IPS-15b (cell line): ENCODE measurements around the gene TTLL9.

Experiments used
- H3K27me3 ChIP-seq: one replicate; pipeline ENCODE4 v1.6.1; 2013; ENCODE audit warnings: low read length; ENCODE audit not compliant: control insufficient read depth, insufficient read depth
- H3K36me3 ChIP-seq: one replicate; pipeline ENCODE4 v1.6.1; 2013; ENCODE audit warnings: low read length; ENCODE audit not compliant: control insufficient read depth, insufficient read depth
- H3K4me1 ChIP-seq: one replicate; pipeline ENCODE4 v1.6.1; 2013; ENCODE audit warnings: mild to moderate bottlenecking, low read length; ENCODE audit not compliant: control insufficient read depth, insufficient read depth
- H3K4me3 ChIP-seq: one replicate; pipeline ENCODE4 v1.5.1; 2013; ENCODE audit warnings: low read depth, low read length
- H3K9ac ChIP-seq: one replicate; pipeline ENCODE4 v1.6.1; 2013; ENCODE audit warnings: low read depth, mild to moderate bottlenecking, low read length
- H3K9me3 ChIP-seq: one replicate; pipeline ENCODE4 v1.6.1; 2013; ENCODE audit warnings: mild to moderate bottlenecking, low read length; ENCODE audit not compliant: control insufficient read depth, insufficient read depth

Gene TTLL9

GRCh38 chr20:31830406-31830981 is 39.9 kb upstream of the TTLL9 start:
- H3K36me3 ChIP-seq, result no peaks in the 10 kb centered on the region
- H3K27me3 ChIP-seq, result no peaks in the 10 kb centered on the region
- no peak overlapping the region for H3K4me3 ChIP-seq
- no peak overlapping the region for H3K9ac ChIP-seq
- no peaks in the 10 kb centered on the region for H3K4me1 ChIP-seq
- no peaks in the 10 kb centered on the region for H3K9me3 ChIP-seq

- no peaks in the 10 kb centered on the region for H3K36me3 ChIP-seq
- no peaks in the 10 kb centered on the region for H3K9me3 ChIP-seq
- H3K4me3 ChIP-seq, result no peak overlapping the region
- H3K9ac ChIP-seq, result no peak overlapping the region
- H3K27me3 ChIP-seq, result no peaks in the 10 kb centered on the region
- H3K4me1 ChIP-seq, result peaks cover under 1% of the 10 kb centered on the region
These were observed 39.2 kb upstream of the TTLL9 start for GRCh38 chr20:31831211-31831610.

- Histone ChIP-seq H3K36me3 (no peaks in the 10 kb centered on the region), H3K9me3 (no peaks in the 10 kb centered on the region), H3K4me3 (no peak overlapping the region), H3K27me3 (no peaks in the 10 kb centered on the region), H3K9ac (no peak overlapping the region), H3K4me1 (peaks cover 3% of the 10 kb centered on the region)
These were observed 38.6 kb upstream of the TTLL9 start for GRCh38 chr20:31831771-31832306.

- H3K9ac ChIP-seq, result peak overlapping the region; percentile 12
- no peak overlapping the region for H3K4me3 ChIP-seq
- H3K27me3 ChIP-seq, result no peaks in the 10 kb centered on the region
- H3K9me3 ChIP-seq, result no peaks in the 10 kb centered on the region
- peaks cover 3% of the 10 kb centered on the region for H3K4me1 ChIP-seq
- H3K36me3 ChIP-seq, result no peaks in the 10 kb centered on the region
These were observed 37.1 kb upstream of the TTLL9 start for GRCh38 chr20:31833130-31833930.

- no peaks in the 10 kb centered on the region for H3K27me3 ChIP-seq
- H3K9me3 ChIP-seq, result no peaks in the 10 kb centered on the region
- no peaks in the 10 kb centered on the region for H3K36me3 ChIP-seq
- H3K4me3 ChIP-seq, result no peak overlapping the region
- H3K9ac ChIP-seq, result peak overlapping the region; percentile 12
- peaks cover 3% of the 10 kb centered on the region for H3K4me1 ChIP-seq
These were observed 36.4 kb upstream of the TTLL9 start for GRCh38 chr20:31833931-31834521.

GRCh38 chr20:31835554-31835953 is 34.9 kb upstream of the TTLL9 start:
- Histone ChIP-seq H3K36me3 (no peaks in the 10 kb centered on the region), H3K4me3 (no peak overlapping the region), H3K9ac (no peak overlapping the region), H3K4me1 (peaks cover 3% of the 10 kb centered on the region), H3K27me3 (no peaks in the 10 kb centered on the region), H3K9me3 (no peaks in the 10 kb centered on the region)

GRCh38 chr20:31835977-31836852 is 34.2 kb upstream of the TTLL9 start:
- no peaks in the 10 kb centered on the region for H3K27me3 ChIP-seq
- peaks cover 3% of the 10 kb centered on the region for H3K4me1 ChIP-seq
- H3K36me3 ChIP-seq, result no peaks in the 10 kb centered on the region
- no peak overlapping the region for H3K9ac ChIP-seq
- H3K9me3 ChIP-seq, result no peaks in the 10 kb centered on the region
- no peak overlapping the region for H3K4me3 ChIP-seq

GRCh38 chr20:31836853-31837608 is 33.4 kb upstream of the TTLL9 start:
- Histone ChIP-seq H3K9me3 (no peaks in the 10 kb centered on the region), H3K9ac (no peak overlapping the region), H3K27me3 (no peaks in the 10 kb centered on the region), H3K4me1 (peaks cover 3% of the 10 kb centered on the region), H3K36me3 (no peaks in the 10 kb centered on the region), H3K4me3 (no peak overlapping the region)

- no peaks in the 10 kb centered on the region for H3K27me3 ChIP-seq
- no peaks in the 10 kb centered on the region for H3K9me3 ChIP-seq
- no peaks in the 10 kb centered on the region for H3K36me3 ChIP-seq
- peaks cover 7% of the 10 kb centered on the region for H3K4me1 ChIP-seq
- H3K9ac ChIP-seq, result no peak overlapping the region
- no peak overlapping the region for H3K4me3 ChIP-seq
These were observed 32.5 kb upstream of the TTLL9 start for GRCh38 chr20:31837896-31838397.

GRCh38 chr20:31838646-31839292 is 31.7 kb upstream of the TTLL9 start:
- H3K9me3 ChIP-seq, result no peaks in the 10 kb centered on the region
- no peaks in the 10 kb centered on the region for H3K27me3 ChIP-seq
- H3K4me1 ChIP-seq, result peaks cover 7% of the 10 kb centered on the region
- no peaks in the 10 kb centered on the region for H3K36me3 ChIP-seq
- no peak overlapping the region for H3K4me3 ChIP-seq
- no peak overlapping the region for H3K9ac ChIP-seq
